Measurements from ENCODE around the gene TPCN2. TPM values are rescaled to one million over a fixed set of nuclear protein-coding genes. Genes with fewer than 3 reads are reported as not detected.

TPCN2 gene
- total RNA-seq, 1 donor from 2014 or later: 23.7 TPM

DNA sequence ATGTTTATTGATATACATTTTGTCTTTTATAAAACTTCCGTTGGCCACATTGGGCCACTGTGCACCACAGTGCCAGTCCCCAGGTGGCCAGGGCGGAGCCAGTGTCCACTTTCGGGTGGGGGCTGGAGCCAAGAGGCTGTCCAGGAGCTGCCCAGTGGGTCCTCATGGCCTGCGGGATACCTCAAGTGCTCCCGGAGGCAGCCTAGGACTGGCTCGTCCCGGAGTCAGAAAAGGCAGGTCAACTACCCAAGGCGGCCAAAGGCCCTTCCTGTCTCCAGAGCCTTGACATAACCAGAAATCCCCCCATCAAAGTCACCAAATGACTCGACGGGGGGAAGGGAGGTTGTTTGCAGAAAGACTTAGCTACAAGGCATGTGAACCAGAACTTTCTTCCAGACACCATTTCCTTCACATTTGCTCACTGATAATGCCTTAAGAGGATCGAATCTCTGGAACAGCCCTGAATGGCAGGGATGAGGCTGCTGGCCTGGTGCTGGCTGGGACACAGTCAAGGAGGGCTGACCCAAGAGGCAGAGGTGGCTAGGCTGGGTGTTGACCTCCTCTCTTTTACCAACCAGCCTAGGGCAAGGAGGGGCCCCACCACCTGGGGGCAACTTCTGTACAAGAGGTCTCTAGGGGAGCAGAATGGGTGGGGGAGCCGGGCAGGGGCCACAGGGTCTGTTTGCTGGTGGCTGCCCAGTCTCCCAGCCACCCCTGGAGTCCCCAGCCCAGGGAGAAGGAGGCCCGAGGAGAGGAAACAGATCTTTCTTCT, 44.1 kb upstream of the TPCN2 start:
- H3K9me3 Mint-ChIP-seq: no peaks in the 10 kb centered on the region
- peaks cover 30% of the 10 kb centered on the region for H3K4me1 Mint-ChIP-seq
- no peak overlapping the region for H3K4me3 Mint-ChIP-seq
- no peak overlapping the region for H3K27ac Mint-ChIP-seq
- no peak for DNase-seq (ENCODE audit: low spot score in 2 of 2, unreplicated experiment in 2 of 2)
- H3K36me3 Mint-ChIP-seq: no peaks in the 10 kb centered on the region
- TF ChIP-seq, protein P1, sequence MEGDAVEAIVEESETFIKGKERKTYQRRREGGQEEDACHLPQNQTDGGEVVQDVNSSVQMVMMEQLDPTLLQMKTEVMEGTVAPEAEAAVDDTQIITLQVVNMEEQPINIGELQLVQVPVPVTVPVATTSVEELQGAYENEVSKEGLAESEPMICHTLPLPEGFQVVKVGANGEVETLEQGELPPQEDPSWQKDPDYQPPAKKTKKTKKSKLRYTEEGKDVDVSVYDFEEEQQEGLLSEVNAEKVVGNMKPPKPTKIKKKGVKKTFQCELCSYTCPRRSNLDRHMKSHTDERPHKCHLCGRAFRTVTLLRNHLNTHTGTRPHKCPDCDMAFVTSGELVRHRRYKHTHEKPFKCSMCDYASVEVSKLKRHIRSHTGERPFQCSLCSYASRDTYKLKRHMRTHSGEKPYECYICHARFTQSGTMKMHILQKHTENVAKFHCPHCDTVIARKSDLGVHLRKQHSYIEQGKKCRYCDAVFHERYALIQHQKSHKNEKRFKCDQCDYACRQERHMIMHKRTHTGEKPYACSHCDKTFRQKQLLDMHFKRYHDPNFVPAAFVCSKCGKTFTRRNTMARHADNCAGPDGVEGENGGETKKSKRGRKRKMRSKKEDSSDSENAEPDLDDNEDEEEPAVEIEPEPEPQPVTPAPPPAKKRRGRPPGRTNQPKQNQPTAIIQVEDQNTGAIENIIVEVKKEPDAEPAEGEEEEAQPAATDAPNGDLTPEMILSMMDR (IDR thresholded peaks at IDR 0.05; ENCODE audit: unreplicated experiment): no peak
- no peaks in the 10 kb centered on the region for H3K27me3 Mint-ChIP-seq (ENCODE audit: low read depth)

DNA sequence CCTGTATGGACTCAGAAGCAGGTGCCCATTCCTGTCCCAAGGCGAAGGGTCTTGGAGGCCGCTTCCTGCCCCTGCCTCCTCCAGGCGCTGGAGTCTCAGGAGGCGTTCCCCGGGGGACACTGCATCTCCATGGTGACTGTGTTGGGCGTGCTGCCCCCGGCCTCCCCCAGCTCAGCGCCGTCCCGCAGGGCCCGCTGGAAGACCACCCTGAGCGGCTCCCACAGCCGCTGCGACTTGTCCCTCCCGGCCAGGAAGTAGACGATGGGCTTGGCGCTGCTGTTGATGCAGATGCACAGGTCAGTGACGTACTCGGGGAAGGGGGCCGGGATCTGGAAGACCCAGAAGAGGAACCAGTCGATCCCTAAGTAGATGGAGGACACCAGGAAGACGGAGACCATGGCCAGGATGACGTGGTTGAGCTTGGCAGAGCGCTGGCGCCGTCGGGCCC, 43.5 kb upstream of the TPCN2 start:
- Mint-ChIP-seq H3K36me3 (no peaks in the 10 kb centered on the region), H3K27me3 (ENCODE audit: low read depth) (no peaks in the 10 kb centered on the region), H3K27ac (no peak overlapping the region), H3K4me1 (peaks cover 35% of the 10 kb centered on the region), H3K9me3 (no peaks in the 10 kb centered on the region), H3K4me3 (no peak overlapping the region)
- DNase-seq (ENCODE audit: low spot score in 2 of 2, unreplicated experiment in 2 of 2): no peak
- TF ChIP-seq, protein P1 (IDR thresholded peaks at IDR 0.05; ENCODE audit: unreplicated experiment): no peak

DNA sequence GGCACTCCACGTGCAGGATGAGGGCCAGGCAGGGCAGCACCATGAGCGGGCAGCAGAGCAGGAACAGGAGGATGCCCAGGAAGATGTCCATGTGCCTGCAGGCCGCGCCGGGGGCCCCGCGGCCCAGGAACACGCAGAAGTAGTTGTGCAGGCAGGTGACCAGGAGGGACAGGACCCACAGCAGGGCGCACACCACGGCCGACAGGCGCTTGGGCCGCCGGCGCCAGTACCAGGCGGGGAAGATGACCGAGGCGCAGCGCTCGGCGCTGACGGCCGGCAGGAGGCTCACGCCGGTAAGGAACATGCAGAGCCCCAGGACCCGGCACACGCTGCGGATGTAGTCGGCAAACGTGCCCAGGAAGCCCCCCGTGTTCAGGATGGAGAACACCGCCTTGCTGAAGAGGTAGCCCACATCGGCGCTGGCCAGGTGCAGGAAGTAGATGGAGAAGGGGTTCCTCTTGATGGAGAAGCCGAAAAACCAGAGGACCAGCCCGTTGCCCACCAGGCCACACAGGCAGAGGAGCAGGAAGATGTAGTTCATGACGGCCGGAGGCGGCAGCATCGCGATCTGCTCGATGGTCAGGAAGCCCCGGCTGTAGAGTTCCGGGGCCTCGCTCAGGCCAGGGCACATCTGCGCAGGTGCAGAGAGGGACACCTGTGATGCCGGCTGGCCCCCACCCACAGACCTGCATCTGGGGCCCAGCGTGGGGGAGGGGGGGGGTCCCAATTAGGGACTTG, 42.9 kb upstream of the TPCN2 start:
- Mint-ChIP-seq H3K9me3 (no peaks in the 10 kb centered on the region), H3K4me1 (peaks cover 36% of the 10 kb centered on the region), H3K36me3 (no peaks in the 10 kb centered on the region), H3K27ac (no peak overlapping the region), H3K27me3 (ENCODE audit: low read depth) (no peaks in the 10 kb centered on the region), H3K4me3 (no peak overlapping the region)
- TF ChIP-seq, protein P1 (IDR thresholded peaks at IDR 0.05; ENCODE audit: unreplicated experiment): no peak
- no peak for DNase-seq (ENCODE audit: low spot score in 2 of 2, unreplicated experiment in 2 of 2)

DNA sequence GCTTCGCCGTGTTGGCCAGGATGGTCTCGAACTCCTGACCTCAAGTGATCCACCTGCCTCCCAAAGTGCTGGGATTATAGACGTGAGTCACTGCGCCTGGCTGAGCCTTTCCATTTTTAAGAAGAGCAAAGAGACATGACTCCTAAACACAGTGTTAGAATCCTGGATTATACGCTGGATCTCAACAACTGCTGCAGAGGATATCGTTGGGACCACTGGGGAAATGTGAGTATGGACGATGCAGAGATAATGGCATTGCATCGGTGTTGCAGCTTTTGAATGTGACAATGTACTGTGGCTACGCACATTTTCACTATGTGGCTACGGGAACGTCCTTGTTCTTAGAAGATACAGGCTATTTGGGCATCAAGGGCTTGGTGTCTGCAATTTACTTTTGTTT, 41.9 kb upstream of the TPCN2 start:
- Mint-ChIP-seq H3K36me3 (no peaks in the 10 kb centered on the region), H3K27ac (no peak overlapping the region), H3K27me3 (ENCODE audit: low read depth) (no peaks in the 10 kb centered on the region), H3K9me3 (no peaks in the 10 kb centered on the region), H3K4me1 (peaks cover 38% of the 10 kb centered on the region), H3K4me3 (no peak overlapping the region)
- TF ChIP-seq, protein P1 (IDR thresholded peaks at IDR 0.05; ENCODE audit: unreplicated experiment): no peak
- DNase-seq (ENCODE audit: low spot score in 2 of 2, unreplicated experiment in 2 of 2): no peak

DNA sequence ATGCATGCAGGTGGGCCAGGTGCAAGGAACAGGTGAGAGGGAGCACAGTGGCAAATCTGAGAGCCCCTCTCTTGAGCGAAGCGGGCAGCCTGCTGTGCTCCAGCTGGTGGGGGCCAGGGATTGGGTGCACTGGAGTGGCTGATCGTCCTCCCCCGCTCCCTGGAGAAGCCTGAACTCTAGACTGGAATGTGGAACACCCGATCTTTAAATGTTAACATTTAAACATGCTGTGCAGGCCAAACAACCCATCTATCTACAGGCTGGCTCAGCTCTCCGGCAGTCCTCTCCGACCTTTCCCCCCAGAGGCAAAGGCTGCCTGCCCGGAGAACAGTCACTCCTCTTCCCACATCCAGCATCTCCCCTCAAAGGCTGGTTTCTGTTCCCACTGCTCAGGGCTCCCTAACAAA, 40.8 kb upstream of the TPCN2 start:
- Mint-ChIP-seq H3K9me3 (no peaks in the 10 kb centered on the region), H3K4me1 (peaks cover 42% of the 10 kb centered on the region), H3K27me3 (ENCODE audit: low read depth) (peaks cover 4% of the 10 kb centered on the region), H3K27ac (peak overlapping the region; percentile 64), H3K4me3 (no peak overlapping the region), H3K36me3 (no peaks in the 10 kb centered on the region)
- TF ChIP-seq, protein P1 (IDR thresholded peaks at IDR 0.05; ENCODE audit: unreplicated experiment): no peak
- DNase-seq (ENCODE audit: low spot score in 2 of 2, unreplicated experiment in 2 of 2): no peak

All from mesothelial cell of epicardium (in vitro differentiated cells).